Liver (tissue), 3 donors: ENCODE measurements around the gene CHRNG.

Experiments used
- EGR1 ChIP-seq, 2 donors: IDR thresholded peaks; 2 replicates each; pipeline ENCODE4 v1.6.1; 2016 to 2018; ENCODE audit warnings: antibody characterized with exemption in 2 of 2, low read depth in 2 of 2
- FOXA1 ChIP-seq: IDR thresholded peaks from 2 replicates; pipeline ENCODE4 v1.6.1; 2016; ENCODE audit warnings: antibody characterized with exemption
- HNF4G ChIP-seq: IDR thresholded peaks from 2 replicates; pipeline ENCODE4 v1.6.1; 2016; ENCODE audit warnings: antibody characterized with exemption
- JUND ChIP-seq, 2 donors: IDR thresholded peaks; 2 replicates each; pipeline ENCODE4 v1.6.1; 2016; ENCODE audit warnings: antibody characterized with exemption in 2 of 2
- RAD21 ChIP-seq, 2 donors: IDR thresholded peaks; 2 replicates each; pipeline ENCODE4 v1.6.1; 2016; ENCODE audit warnings: antibody characterized with exemption in 2 of 2, mild to moderate bottlenecking in 2 of 2
- SP1 ChIP-seq: IDR thresholded peaks from 2 replicates; pipeline ENCODE4 v1.6.1; 2018; ENCODE audit warnings: antibody characterized with exemption, mild to moderate bottlenecking
- TAF1 ChIP-seq: conservative IDR thresholded peaks from 2 replicates; pipeline ENCODE4 v1.6.1; 2016; ENCODE audit warnings: antibody characterized with exemption, mild to moderate bottlenecking
- YY1 ChIP-seq: IDR thresholded peaks from 2 replicates; pipeline ENCODE4 v1.6.1; 2016; ENCODE audit warnings: antibody characterized with exemption, mild to moderate bottlenecking
- TF ChIP-seq, protein P1 (sequence below): IDR thresholded peaks from 2 replicates; pipeline ENCODE4 v1.6.1; 2016; ENCODE audit warnings: antibody characterized with exemption
- TF ChIP-seq, protein P2 (sequence below): fragments of 150-350 bp; IDR thresholded peaks from 2 replicates; pipeline ENCODE4 v1.5.1; 2017; ENCODE audit warnings: improper control_type of control experiment, low read depth, low read length; ENCODE audit not compliant: missing input control
- TF ChIP-seq, protein P3 (sequence below): IDR thresholded peaks from 2 replicates; pipeline ENCODE4 v1.6.1; 2016; ENCODE audit warnings: antibody characterized with exemption
- TF ChIP-seq, protein P4 (sequence below): IDR thresholded peaks from 2 replicates; pipeline ENCODE4 v1.6.1; 2016; ENCODE audit warnings: antibody characterized with exemption, mild to moderate bottlenecking
- TF ChIP-seq, protein P5 (sequence below): IDR thresholded peaks from 2 replicates; pipeline ENCODE4 v1.6.1; 2016; ENCODE audit warnings: antibody characterized with exemption
- donor health status: healthy.
- donor health status: healthy.

DNA sequence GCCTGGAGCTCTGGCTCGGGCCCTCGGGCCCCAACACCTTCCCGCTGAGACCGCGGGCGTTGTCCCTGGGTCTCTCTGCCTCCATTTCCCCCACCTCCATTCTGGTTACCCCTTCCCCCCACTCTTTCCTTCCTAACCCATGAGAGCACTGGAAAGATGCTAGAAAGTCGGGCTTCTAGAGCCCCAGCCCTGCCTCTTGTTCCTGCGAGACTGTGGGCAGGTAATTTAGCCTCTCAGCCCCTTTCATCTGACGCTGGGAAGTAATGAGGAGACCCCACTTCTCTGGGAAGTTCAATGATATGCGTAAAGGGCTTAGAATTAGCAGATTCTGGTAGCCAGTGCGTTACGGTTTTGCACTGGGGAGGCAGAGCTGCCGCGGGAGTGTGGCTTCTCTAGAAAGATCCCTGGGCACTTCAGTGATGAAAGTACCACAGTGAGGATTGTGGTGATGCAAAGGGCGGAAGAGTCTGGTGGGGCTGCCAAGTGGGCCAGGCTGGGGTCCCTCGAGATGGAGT lies 35.6 kb upstream of the CHRNG start:
- TF ChIP-seq, protein P1, sequence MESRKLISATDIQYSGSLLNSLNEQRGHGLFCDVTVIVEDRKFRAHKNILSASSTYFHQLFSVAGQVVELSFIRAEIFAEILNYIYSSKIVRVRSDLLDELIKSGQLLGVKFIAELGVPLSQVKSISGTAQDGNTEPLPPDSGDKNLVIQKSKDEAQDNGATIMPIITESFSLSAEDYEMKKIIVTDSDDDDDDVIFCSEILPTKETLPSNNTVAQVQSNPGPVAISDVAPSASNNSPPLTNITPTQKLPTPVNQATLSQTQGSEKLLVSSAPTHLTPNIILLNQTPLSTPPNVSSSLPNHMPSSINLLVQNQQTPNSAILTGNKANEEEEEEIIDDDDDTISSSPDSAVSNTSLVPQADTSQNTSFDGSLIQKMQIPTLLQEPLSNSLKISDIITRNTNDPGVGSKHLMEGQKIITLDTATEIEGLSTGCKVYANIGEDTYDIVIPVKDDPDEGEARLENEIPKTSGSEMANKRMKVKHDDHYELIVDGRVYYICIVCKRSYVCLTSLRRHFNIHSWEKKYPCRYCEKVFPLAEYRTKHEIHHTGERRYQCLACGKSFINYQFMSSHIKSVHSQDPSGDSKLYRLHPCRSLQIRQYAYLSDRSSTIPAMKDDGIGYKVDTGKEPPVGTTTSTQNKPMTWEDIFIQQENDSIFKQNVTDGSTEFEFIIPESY, result no peak
- TF ChIP-seq YY1 (no peak), EGR1 (IDR thresholded peaks at IDR 0.05; ENCODE audit: low read depth in 2 of 2) (no peak), RAD21 (IDR thresholded peaks at IDR 0.05) (no peak), SP1 (no peak), HNF4G (no peak), JUND (IDR thresholded peaks at IDR 0.05) (no peak), FOXA1 (no peak), TAF1 (no peak)
- TF ChIP-seq, protein P2, sequence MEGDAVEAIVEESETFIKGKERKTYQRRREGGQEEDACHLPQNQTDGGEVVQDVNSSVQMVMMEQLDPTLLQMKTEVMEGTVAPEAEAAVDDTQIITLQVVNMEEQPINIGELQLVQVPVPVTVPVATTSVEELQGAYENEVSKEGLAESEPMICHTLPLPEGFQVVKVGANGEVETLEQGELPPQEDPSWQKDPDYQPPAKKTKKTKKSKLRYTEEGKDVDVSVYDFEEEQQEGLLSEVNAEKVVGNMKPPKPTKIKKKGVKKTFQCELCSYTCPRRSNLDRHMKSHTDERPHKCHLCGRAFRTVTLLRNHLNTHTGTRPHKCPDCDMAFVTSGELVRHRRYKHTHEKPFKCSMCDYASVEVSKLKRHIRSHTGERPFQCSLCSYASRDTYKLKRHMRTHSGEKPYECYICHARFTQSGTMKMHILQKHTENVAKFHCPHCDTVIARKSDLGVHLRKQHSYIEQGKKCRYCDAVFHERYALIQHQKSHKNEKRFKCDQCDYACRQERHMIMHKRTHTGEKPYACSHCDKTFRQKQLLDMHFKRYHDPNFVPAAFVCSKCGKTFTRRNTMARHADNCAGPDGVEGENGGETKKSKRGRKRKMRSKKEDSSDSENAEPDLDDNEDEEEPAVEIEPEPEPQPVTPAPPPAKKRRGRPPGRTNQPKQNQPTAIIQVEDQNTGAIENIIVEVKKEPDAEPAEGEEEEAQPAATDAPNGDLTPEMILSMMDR, result no peak
- TF ChIP-seq, protein P3, sequence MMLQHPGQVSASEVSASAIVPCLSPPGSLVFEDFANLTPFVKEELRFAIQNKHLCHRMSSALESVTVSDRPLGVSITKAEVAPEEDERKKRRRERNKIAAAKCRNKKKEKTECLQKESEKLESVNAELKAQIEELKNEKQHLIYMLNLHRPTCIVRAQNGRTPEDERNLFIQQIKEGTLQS, result no peak
- TF ChIP-seq, protein P4, sequence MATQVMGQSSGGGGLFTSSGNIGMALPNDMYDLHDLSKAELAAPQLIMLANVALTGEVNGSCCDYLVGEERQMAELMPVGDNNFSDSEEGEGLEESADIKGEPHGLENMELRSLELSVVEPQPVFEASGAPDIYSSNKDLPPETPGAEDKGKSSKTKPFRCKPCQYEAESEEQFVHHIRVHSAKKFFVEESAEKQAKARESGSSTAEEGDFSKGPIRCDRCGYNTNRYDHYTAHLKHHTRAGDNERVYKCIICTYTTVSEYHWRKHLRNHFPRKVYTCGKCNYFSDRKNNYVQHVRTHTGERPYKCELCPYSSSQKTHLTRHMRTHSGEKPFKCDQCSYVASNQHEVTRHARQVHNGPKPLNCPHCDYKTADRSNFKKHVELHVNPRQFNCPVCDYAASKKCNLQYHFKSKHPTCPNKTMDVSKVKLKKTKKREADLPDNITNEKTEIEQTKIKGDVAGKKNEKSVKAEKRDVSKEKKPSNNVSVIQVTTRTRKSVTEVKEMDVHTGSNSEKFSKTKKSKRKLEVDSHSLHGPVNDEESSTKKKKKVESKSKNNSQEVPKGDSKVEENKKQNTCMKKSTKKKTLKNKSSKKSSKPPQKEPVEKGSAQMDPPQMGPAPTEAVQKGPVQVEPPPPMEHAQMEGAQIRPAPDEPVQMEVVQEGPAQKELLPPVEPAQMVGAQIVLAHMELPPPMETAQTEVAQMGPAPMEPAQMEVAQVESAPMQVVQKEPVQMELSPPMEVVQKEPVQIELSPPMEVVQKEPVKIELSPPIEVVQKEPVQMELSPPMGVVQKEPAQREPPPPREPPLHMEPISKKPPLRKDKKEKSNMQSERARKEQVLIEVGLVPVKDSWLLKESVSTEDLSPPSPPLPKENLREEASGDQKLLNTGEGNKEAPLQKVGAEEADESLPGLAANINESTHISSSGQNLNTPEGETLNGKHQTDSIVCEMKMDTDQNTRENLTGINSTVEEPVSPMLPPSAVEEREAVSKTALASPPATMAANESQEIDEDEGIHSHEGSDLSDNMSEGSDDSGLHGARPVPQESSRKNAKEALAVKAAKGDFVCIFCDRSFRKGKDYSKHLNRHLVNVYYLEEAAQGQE, result no peak
- TF ChIP-seq, protein P5, sequence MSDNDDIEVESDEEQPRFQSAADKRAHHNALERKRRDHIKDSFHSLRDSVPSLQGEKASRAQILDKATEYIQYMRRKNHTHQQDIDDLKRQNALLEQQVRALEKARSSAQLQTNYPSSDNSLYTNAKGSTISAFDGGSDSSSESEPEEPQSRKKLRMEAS, result no peak
